NCI-H1694 (cell line): ENCODE results near the gene NATD1.
A peak's percentile ranks its signal among the peaks of the same experiment; 100 is the strongest.

Source experiments
- DNase-seq: peaks from one replicate; lab custom pipeline; 2025; lab: John Stamatoyannopoulos, UW

NATD1 gene

DNA sequence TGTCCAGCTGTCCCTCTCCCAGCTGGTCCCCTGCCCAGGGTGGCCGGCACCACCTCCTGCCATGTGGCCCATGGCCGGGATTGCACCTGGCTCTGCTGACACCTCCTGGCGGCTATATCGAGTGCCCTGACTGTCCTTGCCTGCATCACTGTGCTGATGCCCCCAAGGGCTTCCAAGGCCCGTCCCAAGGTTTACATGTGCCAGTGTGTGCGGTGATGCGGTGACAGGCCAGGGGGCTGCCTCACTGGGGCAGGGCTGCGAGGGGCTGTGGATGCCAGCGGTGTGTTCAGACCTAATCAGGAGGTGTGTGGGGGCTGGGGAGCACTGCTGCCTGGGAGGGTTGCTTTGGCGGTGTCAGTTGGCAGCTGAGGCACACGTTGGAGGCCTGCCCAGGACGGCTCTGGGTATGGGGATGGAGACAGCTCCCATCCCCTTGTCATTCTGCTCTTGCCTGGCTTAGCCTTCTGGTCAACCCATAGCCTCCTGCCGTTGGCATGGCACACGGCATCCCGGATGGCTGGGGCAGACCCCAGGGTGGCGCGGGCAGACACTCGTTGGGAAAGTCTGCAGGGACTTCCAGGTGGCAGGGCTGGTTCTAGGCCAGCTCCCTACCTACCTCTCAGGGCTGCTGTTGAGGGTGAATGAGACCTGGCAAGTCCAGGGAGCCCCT, 36.8 kb upstream of the NATD1 start:
- DNase-seq = peak; percentile 80

DNA sequence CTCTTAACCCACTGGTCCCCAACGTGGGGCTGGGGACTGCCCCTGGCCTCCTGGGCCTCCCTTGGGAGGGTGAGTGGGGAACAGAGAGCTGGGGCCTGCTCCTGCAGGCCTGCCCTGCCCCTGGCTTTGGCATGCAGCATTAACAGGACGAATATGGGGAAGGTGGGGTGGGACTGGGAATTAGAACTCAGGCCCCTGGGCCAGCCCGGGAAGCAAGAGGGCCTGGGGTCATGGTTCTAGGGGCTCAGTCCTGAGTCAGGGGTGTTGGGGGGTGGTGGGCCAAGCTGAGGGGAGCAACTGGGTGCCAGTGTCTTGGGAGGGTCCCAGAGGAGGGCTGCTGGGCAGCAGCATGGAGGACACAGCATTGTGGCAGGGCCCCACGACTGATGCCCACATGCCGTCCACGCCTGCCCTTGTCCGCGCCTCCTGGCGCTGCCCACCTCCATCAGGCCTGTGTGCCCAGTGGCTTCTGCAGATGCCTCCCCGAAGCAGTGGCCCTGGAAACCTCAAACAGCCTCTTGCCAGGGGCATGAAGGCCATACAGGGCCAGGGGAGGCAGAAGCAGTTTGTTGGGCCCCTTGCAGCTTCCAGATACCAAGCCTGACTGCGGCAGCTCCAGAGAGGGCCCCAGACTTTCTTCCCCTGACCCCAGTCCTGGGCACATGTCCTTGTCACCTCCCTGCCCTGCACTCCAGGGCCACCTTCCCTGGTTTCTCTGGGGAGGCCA, 36.1 kb upstream of the NATD1 start:
- no peak for DNase-seq

DNA sequence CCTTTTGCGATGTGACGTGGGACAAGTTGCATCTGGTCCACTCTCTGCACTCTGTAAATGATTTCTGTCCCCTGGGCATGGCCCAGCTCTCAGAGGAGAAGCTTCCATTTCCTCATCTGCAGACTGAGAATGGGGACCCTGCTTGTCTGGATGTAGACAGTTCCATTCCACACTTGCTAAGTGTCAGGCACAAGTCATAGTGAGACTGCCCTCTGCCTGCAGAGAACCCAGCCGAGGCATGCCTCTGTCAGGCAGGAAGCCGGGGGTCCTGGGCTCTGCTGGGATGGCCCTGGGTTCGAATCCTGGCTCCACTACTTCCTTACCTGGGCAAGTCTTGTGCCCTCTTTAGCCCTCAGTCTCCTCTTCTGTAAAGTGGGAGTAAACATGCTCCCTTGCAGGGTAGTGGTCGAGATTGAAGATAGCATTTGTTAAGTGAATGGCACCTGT, 35.4 kb upstream of the NATD1 start:
- no peak for DNase-seq

DNA sequence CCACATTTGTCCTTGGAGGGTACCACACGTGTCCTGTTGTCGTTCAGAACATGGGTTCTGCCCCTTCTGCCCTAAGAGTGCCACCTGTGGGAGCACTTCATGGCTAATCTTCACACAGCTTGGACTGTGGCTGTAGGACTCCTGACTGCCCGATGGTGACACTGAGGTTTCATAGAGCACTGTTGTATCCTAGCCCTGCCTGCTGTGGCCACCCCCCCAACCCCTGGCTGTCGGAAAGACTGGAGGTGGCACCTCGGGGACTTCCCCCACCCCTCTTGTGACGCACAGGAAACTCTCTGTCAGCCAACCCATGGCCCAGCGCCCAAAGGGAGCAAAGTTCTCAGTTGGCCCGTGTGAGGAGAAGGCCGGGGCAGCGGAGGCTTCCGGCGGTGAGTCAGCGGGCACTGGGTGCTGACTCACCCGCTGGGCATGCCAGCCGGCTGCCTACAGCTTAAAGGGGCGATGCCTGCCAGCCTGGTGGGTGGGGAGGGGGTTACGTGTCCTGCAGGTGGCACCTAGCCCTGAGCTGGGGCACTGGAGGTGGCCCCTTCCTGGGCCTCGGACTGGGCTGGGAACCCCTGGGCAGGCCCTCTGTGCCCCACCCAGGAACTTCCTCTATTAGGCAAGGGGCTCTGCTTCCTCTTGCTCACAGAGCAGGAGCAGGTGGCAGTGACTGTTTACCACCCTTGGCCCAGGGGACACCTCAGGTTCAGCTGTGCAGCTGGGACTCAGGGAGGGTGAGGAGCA, 34.7 kb upstream of the NATD1 start:
- peak; percentile 29 for DNase-seq

DNA sequence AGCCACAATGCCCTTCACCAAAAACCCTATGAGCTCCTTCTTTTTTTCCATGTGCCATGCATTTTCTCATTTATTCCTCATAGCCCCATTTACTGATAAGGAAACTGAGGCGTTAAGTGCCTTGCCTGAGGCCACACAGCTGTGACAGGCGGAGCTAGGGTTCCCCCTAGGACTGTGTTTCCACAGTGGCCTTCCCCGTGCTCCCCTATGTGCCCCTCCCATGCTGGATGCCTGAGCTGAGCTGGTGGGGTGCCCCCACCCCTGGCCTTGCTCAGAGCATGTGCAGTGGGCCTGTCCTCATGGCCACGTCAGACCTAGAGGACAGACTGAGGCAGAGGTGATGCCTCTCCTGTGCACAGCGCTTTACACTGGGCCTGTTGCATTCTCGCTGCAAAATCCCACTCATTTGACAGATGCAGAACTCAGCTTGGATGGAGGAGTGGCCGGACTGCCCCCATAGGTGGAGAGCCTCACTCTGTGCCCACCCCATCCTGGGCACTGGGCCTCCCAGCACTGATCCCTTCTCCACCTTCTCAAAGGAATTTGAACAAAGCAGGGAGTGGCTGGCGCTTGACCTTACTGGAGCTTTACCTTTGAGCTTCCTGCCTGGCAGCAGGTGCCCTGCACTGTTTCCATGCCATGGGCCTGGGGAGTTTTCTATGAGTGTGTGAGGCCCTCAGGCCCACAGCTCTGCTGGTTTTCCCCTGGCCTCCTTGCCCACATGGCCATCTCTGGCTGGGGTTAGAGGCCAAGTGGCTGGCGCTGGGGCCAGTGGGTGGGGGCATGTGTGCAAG, 33.9 kb upstream of the NATD1 start:
- DNase-seq = no peak

DNA sequence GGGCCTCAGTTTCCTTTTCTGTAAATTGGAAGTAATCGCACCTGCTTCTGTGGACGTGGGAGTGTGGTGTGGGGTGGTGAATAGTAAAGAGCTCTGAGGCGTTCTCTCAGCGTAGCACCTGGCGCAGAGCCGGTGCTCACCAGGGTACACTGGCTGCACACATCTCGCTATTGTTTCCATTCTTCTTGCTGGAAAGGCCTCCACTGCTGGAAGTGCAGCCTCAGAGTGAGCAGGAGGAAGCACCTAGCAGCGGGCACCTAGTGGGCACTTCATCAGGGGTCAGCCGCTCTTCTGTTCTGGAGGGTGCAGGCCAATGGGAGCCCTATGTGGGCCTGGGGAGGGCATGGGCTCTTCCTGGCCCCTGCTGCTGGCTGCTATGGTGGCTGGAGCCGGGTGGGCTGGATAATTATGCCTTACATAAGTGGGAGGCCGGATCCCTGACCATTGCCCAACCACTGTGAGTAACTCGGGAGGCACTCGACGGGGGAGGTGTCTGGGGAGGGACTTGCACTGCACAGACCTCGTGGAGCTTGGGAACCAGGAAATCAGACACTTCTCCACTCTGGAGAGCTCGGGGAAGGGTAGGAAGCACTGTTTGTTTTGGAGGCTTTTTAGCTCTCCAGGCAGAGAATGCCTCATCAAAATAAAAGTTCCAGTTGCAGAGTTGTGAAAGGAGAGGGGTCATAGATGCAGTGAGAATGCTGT, 33.0 kb upstream of the NATD1 start:
- DNase-seq = no peak

DNA sequence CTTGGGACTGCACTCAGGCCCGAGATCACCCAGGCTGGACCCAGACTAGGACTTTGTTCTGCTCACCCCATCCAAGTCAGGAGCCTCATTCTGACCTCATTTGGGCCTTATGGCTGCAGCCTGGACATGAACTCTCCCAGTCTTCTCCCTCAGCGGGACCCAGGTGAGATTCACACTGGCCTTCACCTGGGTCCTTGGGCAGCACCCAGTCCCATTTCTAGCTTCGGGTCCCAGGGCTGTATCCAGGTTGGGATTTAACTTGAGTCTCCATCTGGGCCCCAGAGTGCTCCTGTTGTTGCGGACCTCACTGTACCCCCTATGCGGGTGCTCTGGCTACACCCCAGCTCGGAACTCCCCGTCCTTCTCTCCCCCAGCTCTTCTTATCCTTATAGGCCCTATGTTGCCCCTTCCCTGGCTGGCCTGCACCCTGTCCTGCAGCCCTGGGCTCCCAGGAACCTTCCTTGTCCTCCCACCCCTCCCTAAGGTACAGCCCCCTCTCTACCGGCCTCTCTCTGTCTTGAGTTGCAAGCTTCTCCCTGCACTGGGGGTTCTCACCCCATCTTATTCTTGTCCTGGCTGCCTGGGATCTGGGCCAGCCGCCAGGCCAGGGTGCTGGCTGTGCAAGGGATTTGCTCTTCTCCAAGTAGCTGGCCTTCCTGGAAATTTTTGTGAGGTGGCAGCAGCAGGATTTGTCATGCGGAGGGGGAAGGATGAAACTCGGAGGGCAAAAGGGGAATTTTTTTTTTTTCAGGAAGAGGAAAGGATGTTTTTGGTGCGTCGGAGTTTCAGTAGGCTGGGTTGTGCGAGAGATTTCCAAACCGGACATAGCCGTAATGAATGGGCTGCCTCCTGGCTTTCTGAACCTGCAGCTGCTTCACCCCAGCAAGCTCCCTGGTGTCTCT, 32.2 kb upstream of the NATD1 start:
- no peak for DNase-seq

DNA sequence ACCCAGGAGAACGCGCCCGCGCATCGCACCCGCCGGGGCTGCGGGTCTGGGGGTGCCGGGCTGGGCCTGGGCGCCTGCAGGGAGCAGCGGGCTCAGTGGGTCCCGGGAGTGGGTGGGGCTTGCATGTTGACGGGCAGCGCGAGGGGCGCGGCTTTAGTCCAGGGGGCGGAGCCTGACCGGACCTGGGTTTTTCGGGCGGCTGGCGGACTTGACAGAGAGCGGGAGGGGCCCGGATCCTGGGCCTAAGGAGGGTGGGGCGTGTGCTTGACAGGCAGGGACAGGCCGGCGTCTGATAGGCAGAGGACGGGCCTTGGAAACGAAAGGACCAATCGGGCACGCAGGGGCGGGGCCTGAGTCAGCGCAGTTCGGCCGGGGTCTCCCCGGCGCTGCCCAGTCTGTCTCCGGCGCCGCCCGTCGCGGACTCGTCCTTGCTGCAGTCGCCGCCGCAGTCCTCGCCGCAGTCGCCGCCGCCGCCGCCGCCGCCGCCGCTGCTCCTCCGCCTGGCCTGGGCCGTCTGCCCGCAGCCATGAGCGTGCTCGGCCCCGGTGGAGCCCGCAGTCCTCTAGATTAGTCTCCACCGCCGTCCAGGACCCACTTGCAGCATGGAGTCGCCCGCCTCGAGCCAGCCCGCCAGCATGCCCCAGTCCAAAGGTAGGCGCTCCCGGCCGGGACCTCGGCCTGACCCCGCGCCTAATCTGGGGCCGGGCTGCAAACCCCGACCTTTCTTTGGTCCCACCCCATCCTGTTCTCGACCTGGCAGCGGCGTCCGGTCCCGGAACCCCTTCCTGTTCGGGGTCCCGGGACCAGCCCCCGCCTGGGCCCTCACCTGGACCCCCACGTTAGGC, 31.3 kb upstream of the NATD1 start, which contains the start of gene MAP2K3:
Gene MAP2K3, plus strand, starts transcription at position 393 of the 845 bp plus-strand sequence. Its CDS starts 210 bp downstream, at position 603.
- DNase-seq = peak; percentile 96

DNA sequence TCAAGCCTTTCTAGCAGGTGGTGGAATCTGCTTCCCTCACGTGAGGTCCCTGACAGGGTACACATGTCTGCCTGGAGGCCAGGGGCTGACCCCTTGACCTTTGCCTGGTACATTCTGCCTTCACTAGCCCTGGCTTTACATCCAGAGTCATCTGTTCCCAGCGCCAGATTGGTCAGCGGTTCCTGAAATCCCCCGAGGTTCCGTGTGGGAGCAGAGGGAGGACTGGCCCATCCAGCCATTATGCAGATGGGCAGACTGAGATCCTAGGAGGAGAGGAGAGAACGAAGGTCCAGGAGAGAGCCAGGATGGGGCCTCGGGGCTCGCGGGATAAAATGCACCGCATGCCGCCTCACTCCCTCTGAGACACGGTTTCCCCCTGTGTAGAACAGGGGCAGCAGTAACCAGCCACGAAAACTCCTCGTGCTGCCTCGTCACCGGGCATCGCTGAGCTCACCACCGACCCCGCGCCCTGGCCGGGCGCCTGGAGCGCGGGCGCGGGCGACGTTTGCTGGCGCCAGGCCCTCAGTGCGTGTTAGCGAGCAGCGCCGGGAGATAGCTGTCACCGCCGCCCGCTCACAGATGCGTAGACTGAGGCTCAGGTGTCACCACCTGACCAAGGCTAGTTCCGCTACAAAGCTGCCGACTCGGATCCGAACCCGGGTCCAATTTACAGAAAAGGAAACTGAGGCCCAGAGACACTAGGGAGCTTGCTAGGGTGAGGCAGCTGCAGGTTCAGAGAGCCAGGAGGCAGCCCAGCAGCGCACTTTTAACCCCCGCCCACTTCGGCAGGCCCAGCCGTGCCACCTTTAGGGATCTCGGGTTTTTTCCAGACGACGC, 30.5 kb upstream of the NATD1 start:
- peak; percentile 51 for DNase-seq

DNA sequence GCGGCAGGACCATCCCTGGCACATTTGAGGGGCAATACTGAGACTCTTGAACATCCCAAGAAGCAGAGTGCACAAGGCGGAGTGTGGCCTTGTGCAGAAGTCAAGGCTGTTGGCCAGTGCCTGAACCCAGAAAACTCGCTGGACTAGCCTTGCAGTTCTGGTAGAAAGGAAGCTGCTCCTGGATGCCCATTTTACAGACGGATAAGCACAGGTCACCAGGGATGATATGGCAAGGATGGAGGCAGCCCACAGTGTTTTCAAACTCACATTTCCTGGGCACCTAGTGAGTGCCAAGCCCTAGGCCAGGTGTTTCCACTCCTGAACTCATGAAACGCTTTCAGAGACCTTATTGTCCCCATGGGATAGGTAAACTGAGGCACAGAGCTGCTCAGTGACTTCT, 29.6 kb upstream of the NATD1 start:
- DNase-seq = no peak

DNA sequence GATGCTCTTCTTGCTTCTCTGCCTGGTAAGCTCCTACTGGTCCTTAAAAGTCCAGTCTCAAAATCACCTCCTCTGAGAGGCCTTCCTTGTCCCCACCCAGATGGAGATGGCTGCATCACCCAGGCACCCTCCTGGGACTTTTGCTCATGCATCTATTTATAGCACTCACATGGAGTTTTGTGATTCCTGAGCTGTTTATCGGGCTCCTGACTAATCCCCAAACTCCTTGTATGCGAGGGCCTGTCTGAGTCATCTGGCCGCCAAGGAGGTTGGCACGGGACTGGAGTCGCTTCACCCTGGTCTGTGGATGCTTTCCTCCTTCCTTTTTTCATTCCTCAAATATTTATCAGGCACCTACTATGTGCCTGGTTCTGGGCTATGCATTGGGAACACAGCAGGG, 29.0 kb upstream of the NATD1 start:
- no peak for DNase-seq

DNA sequence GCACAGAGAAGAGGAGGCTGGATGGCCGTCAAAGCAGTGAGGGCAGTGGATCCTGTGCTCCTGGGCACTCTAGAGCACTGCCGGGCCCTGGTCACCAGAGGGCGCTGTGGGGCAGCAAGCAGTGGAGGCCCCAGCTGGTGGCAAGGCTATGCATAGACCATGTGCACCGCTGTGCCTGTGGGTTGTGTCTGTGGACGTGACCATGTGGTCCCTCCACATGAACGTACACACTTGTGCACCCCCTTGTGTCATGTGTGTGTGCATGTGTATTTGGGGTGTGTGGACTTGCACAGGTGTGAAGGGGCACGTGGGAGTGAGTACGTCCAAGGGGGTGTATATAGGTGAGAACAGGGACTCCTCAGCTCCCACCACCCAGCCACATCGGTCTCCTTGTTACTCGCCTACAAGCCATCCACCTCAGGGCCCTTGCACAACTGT, 26.9 kb upstream of the NATD1 start:
- DNase-seq = peak; percentile 75

DNA sequence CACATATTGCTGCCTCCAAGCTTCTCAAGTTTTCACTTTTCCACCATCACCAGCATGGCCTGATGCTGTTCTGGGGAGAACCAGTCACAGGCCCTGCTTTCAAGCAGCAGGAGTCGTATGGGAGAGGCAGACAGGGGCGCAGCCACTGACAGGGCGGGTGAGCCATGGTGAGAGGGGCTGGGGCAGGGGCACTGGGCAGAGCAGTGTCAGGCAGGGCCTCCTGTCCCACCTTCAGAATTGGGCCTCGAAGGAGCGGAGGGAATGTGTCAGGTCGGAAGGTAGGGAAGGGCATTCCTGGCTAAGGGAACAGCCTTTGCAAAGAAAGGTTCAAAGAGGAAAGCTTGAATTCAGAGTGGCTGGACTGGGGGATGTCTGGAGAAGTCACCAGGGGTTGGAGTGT, 26.4 kb upstream of the NATD1 start:
- no peak for DNase-seq

DNA sequence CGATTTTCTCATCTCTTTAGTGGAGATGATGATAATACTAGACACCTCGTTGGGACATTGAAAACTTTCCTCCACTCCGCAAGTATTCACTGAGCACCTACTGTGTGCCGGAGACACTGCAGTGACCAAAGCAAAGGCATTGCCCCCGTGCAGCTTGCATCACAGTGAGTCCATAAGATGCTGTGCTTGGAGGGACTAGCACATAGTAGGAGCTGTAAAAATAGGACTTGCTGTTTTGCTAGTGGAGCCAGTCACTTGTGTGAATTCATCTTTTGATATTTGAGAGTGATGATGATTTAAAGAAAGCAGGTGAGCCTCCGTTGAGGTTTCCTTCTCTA, 26.0 kb upstream of the NATD1 start:
- no peak for DNase-seq

DNA sequence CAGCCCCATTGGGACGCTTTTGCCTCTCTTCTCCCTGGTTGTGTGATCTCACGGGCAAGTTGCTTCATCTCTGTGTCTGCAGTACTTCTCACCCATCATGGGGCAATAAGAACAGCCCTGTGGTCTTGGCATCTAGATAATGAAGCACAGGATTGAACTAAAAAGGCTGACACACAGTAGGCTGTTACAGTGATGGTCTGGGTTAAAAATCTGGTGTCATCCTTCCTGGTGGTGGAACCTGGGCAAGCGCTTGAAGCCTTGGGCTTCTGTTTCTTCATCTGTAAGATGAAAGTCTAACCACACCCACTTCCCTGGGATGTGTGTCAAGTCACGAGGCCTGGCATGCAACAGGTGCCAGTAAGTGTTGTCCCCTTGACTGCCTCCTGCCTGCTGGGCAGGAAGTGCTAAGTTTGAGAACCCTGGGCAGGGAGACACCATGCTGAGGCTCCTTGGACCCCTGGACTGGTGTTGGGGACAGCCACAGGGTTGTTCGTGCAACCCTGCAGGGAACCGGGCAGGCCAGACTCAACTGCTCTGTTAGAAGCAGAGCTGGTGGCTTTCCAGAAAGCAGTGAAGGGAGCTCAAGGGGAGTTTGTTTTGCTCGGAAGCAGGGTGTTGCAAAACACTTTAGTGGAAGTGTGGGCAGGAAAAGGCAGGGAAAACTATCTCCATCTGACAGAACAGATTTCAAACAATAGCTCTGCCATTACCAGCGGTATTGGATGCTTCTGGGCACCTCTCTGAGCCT, 25.4 kb upstream of the NATD1 start:
- no peak for DNase-seq

DNA sequence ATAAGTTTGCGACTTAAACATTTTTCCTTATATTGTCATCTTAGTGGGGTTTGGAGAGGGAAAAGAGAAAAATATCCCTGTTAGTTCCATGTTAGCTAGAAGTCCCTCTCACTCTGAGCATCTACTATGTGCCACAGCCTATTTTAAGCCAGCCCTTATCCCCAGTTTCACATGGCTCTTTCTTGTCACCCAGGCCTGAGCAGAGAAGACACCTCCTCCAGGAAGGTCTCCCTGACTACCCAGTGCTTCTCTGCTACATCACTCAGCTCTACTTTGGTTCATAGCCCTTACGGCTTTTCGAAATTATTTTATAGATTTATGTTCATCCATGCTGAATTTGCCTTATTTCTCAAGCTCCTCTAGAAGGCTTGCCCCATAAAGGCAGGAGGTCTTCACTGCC, 24.1 kb upstream of the NATD1 start:
- no peak for DNase-seq

DNA sequence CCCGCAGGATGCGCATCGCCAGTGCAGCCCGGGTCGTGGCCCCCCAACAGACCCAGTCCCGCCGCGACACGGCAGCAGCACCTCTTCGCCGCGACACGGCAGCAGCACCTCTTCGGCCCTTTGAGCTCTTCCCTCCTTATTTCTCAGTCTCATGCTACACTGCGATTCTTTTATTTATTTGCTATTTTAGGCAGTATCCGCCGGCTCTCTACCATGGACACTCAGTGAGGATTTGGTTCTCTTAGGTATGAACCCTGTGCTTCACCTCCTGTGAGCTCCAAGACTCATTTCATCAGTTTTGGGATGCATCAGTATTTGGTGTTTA, 23.0 kb upstream of the NATD1 start:
- no peak for DNase-seq
